HG03039 (cell line): ENCODE results near the gene LZTS3.
A peak's percentile ranks its signal among the peaks of the same experiment; 100 is the strongest.
"Not testable (repeated sequence)": the region's sequence is repeated elsewhere in the genome, so short reads cannot be mapped to it uniquely, and the experiment has no call there.

Experiments used
- ATAC-seq: cut with Tn5 transposase; IDR thresholded peaks from one replicate; pipeline ENCODE4 v1.9.1; 2021; ENCODE audit warnings: mild to moderate bottlenecking, moderate library complexity; ENCODE audit not compliant: unreplicated experiment

Gene LZTS3

GRCh38 chr20:3168829-3169590 is 4.3 kb downstream of the LZTS3 start:
- no peak for ATAC-seq

GRCh38 chr20:3168079-3168828 is 5.1 kb downstream of the LZTS3 start:
- ATAC-seq: no peak

GRCh38 chr20:3167738-3168078 is 5.6 kb downstream of the LZTS3 start:
- no peak for ATAC-seq

- no peak for ATAC-seq
Observed at GRCh38 chr20:3166913-3167342, 6.4 kb downstream of the LZTS3 start.

- ATAC-seq: no peak
Observed at GRCh38 chr20:3166338-3166912, 6.9 kb downstream of the LZTS3 start.

GRCh38 chr20:3165473-3166337 is 7.6 kb downstream of the LZTS3 start:
- no peak for ATAC-seq

- ATAC-seq: no peak
Observed at GRCh38 chr20:3164763-3165410, 8.5 kb downstream of the LZTS3 start.

GRCh38 chr20:3164043-3164762 is 9.1 kb downstream of the LZTS3 start:
- no peak for ATAC-seq

- ATAC-seq: no peak
Observed at GRCh38 chr20:3163099-3164042, 10.0 kb downstream of the LZTS3 start.

GRCh38 chr20:3162080-3162611 is 11.2 kb downstream of the LZTS3 start:
- no peak for ATAC-seq

- ATAC-seq: no peak
Observed at GRCh38 chr20:3161316-3162079, 11.9 kb downstream of the LZTS3 start.

GRCh38 chr20:3160418-3160817 is 12.9 kb downstream of the LZTS3 start:
- no peak for ATAC-seq

- ATAC-seq: no peak
Observed at GRCh38 chr20:3158968-3159431, 14.3 kb downstream of the LZTS3 start.

- ATAC-seq: no peak
Observed at GRCh38 chr20:3157817-3158216, 15.5 kb downstream of the LZTS3 start.

GRCh38 chr20:3156811-3157619 is 16.3 kb downstream of the LZTS3 start:
- ATAC-seq: peak; percentile 47

- not testable (repeated sequence) for ATAC-seq
Observed at GRCh38 chr20:3152057-3152644, 21.2 kb downstream of the LZTS3 start.
